K562 (cell line): Measurements from ENCODE around the gene ACBD3. TPM values are rescaled to one million over a fixed set of nuclear protein-coding genes. Genes with fewer than 3 reads are reported as not detected.

Experiments
- ATF6 ChIP-seq: sonication (generic); formaldehyde crosslinking; IDR thresholded peaks from 2 replicates; pipeline ENCODE4 v1.4.0; 2020; ENCODE audit warnings: mild to moderate bottlenecking, missing genetic modification reagents
- BCOR ChIP-seq: fragments of 450-650 bp; IDR thresholded peaks from 2 replicates; pipeline ENCODE4 v1.6.1; 2016
- DNMT1 ChIP-seq: fragments of 450-650 bp; IDR thresholded peaks from 2 replicates; pipeline ENCODE4 v1.6.1; 2016; ENCODE audit warnings: antibody characterized with exemption, mild to moderate bottlenecking
- ELF2 ChIP-seq: fragments of 250-450 bp; sonication (Bioruptor Pico); IDR thresholded peaks from 2 replicates; pipeline ENCODE4 v1.5.0; 2021; ENCODE audit warnings: mild to moderate bottlenecking
- ERF ChIP-seq: fragments of 450-650 bp; formaldehyde crosslinking; IDR thresholded peaks from 2 replicates; pipeline ENCODE4 v1.4.0; 2020; ENCODE audit warnings: mild to moderate bottlenecking, mixed read lengths
- HMG20B ChIP-seq: fragments of 250-450 bp; sonication (Bioruptor Pico); IDR thresholded peaks from 2 replicates; pipeline ENCODE4 v1.5.0; 2021; ENCODE audit warnings: mild to moderate bottlenecking
- HNRNPL ChIP-seq: fragments of 200-400 bp; formaldehyde crosslinking; IDR thresholded peaks from 2 replicates; pipeline ENCODE4 v1.6.1; 2017; ENCODE audit warnings: low read depth, mild to moderate bottlenecking, low read length
- HSF4 ChIP-seq: fragments of 250-450 bp; sonication (Bioruptor Pico); IDR thresholded peaks from 2 replicates; pipeline ENCODE4 v2.1.2; 2022; ENCODE audit warnings: mild to moderate bottlenecking, moderate library complexity, borderline replicate concordance
- IRF2 ChIP-seq: sonication (generic); formaldehyde crosslinking; IDR thresholded peaks from 2 replicates; pipeline ENCODE4 v1.8.1; 2022; ENCODE audit warnings: mild to moderate bottlenecking, missing genetic modification reagents
- MEIS2 ChIP-seq: fragments of 450-650 bp; IDR thresholded peaks from 2 replicates; pipeline ENCODE4 v1.6.1; 2014; ENCODE audit warnings: mild to moderate bottlenecking; ENCODE audit not compliant: partially characterized antibody
- ZFP36 ChIP-seq: fragments of 150-350 bp; IDR thresholded peaks from 2 replicates; pipeline ENCODE4 v1.6.1; 2018; ENCODE audit warnings: low read length, low read depth; ENCODE audit not compliant: partially characterized antibody
- ZNF444 ChIP-seq: fragments of 250-450 bp; sonication (Bioruptor Pico); IDR thresholded peaks from 2 replicates; pipeline ENCODE4 v1.4.0; 2020; ENCODE audit warnings: mild to moderate bottlenecking, moderate library complexity
- ZNF75A ChIP-seq: fragments of 450-650 bp; formaldehyde crosslinking; IDR thresholded peaks from 2 replicates; pipeline ENCODE4 v1.4.0; 2020; ENCODE audit warnings: mild to moderate bottlenecking
- polyA plus RNA-seq, 8 experiments: library from polyadenylated mRNA; depleted of rRNA in 4 of 8; stranded (reverse) in 5 of 8; unstranded in 3 of 8; fragments of >200 nt; fragmentation: Nextera tagmentation in 2 of 8; fragmentation: Illumina TruSeq in 1 of 8; extraction: Ambion mirVana in 2 of 8; extraction: Trizol in 1 of 8; gene quantifications; 2 replicates each; pipeline versions ENCODE4 v1.2.1 to v1.2.3, GENCODE V29; 2011 to 2014; ENCODE audit warnings: inconsistent platforms in 1 of 8, missing spikeins in 1 of 8
- total RNA-seq, 7 experiments: library from RNA; depleted of rRNA in 6 of 7; stranded (reverse); fragments of >200 nt in 6 of 7; fragmentation: Illumina TruSeq in 2 of 7; extraction: Trizol in 2 of 7; gene quantifications; 2 replicates each; pipeline versions ENCODE4 v1.2.1 to v1.2.3, GENCODE V29; 2011 to 2021; ENCODE audit warnings: low replicate concordance in 1 of 7
- TF ChIP-seq, protein P1 (sequence below): fragments of 450-650 bp; IDR thresholded peaks from 2 replicates; pipeline ENCODE4 v1.6.1; 2016; ENCODE audit warnings: low read depth
- TF ChIP-seq, protein P2 (sequence below): fragments of 450-650 bp; IDR thresholded peaks from 2 replicates; pipeline ENCODE4 v1.6.1; 2017; ENCODE audit warnings: antibody characterized with exemption, mild to moderate bottlenecking

ACBD3 gene
- total and polyA plus RNA-seq, 9 of the 15 experiments (the other 6 are each of a cell fraction or from before 2014, with no cell fraction given), result 11.1 to 36.7 (median 26.9) TPM

- TF ChIP-seq ZFP36 (no peak), ZNF444 (CRISPR knock-in tag) (no peak), ELF2 (CRISPR knock-in tag) (no peak), ZNF75A (CRISPR knock-in tag) (no peak), DNMT1 (no peak), HSF4 (CRISPR knock-in tag) (0 out of 2 replicates have a peak, but pooled peaks have one; percentile 6), ERF (CRISPR knock-in tag) (peak; percentile 87; the same call in 1 of the 2 replicates), BCOR (no peak), HMG20B (CRISPR knock-in tag) (no peak), IRF2 (CRISPR knock-in tag) (no peak), HNRNPL (no peak), ATF6 (CRISPR knock-in tag) (0 out of 2 replicates have a peak, but pooled peaks have one; percentile 31), MEIS2 (no peak)
- TF ChIP-seq, protein P1, sequence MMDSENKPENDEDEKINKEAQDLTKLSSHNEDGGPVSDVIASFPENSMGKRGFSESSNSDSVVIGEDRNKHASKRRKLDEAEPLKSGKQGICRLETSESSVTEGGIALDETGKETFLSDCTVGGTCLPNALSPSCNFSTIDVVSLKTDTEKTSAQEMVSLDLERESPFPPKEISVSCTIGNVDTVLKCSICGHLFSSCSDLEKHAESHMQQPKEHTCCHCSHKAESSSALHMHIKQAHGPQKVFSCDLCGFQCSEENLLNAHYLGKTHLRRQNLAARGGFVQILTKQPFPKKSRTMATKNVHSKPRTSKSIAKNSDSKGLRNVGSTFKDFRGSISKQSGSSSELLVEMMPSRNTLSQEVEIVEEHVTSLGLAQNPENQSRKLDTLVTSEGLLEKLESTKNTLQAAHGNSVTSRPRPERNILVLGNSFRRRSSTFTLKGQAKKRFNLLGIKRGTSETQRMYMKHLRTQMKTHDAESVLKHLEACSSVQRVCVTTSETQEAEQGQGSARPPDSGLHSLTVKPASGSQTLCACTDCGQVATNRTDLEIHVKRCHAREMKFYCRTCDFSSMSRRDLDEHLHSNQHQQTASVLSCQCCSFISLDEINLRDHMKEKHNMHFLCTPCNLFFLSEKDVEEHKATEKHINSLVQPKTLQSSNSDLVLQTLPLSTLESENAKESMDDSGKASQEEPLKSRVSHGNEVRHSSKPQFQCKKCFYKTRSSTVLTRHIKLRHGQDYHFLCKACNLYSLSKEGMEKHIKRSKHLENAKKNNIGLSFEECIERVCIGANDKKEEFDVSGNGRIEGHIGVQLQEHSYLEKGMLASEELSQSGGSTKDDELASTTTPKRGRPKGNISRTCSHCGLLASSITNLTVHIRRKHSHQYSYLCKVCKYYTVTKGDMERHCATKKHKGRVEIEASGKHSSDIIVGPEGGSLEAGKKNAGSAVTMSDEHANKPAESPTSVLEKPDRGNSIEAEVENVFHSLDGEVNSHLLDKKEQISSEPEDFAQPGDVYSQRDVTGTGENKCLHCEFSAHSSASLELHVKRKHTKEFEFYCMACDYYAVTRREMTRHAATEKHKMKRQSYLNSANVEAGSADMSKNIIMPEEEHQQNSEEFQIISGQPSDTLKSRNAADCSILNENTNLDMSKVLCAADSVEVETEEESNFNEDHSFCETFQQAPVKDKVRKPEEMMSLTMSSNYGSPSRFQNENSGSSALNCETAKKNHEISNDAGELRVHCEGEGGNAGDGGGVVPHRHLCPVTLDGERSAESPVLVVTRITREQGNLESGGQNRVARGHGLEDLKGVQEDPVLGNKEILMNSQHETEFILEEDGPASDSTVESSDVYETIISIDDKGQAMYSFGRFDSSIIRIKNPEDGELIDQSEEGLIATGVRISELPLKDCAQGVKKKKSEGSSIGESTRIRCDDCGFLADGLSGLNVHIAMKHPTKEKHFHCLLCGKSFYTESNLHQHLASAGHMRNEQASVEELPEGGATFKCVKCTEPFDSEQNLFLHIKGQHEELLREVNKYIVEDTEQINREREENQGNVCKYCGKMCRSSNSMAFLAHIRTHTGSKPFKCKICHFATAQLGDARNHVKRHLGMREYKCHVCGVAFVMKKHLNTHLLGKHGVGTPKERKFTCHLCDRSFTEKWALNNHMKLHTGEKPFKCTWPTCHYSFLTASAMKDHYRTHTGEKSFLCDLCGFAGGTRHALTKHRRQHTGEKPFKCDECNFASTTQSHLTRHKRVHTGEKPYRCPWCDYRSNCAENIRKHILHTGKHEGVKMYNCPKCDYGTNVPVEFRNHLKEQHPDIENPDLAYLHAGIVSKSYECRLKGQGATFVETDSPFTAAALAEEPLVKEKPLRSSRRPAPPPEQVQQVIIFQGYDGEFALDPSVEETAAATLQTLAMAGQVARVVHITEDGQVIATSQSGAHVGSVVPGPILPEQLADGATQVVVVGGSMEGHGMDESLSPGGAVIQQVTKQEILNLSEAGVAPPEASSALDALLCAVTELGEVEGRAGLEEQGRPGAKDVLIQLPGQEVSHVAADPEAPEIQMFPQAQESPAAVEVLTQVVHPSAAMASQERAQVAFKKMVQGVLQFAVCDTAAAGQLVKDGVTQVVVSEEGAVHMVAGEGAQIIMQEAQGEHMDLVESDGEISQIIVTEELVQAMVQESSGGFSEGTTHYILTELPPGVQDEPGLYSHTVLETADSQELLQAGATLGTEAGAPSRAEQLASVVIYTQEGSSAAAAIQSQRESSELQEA, result no peak
- TF ChIP-seq, protein P2, sequence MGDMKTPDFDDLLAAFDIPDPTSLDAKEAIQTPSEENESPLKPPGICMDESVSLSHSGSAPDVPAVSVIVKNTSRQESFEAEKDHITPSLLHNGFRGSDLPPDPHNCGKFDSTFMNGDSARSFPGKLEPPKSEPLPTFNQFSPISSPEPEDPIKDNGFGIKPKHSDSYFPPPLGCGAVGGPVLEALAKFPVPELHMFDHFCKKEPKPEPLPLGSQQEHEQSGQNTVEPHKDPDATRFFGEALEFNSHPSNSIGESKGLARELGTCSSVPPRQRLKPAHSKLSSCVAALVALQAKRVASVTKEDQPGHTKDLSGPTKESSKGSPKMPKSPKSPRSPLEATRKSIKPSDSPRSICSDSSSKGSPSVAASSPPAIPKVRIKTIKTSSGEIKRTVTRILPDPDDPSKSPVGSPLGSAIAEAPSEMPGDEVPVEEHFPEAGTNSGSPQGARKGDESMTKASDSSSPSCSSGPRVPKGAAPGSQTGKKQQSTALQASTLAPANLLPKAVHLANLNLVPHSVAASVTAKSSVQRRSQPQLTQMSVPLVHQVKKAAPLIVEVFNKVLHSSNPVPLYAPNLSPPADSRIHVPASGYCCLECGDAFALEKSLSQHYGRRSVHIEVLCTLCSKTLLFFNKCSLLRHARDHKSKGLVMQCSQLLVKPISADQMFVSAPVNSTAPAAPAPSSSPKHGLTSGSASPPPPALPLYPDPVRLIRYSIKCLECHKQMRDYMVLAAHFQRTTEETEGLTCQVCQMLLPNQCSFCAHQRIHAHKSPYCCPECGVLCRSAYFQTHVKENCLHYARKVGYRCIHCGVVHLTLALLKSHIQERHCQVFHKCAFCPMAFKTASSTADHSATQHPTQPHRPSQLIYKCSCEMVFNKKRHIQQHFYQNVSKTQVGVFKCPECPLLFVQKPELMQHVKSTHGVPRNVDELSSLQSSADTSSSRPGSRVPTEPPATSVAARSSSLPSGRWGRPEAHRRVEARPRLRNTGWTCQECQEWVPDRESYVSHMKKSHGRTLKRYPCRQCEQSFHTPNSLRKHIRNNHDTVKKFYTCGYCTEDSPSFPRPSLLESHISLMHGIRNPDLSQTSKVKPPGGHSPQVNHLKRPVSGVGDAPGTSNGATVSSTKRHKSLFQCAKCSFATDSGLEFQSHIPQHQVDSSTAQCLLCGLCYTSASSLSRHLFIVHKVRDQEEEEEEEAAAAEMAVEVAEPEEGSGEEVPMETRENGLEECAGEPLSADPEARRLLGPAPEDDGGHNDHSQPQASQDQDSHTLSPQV, result peak; percentile 26; the same call in 1 of the 2 replicates
Measured at GRCh38 chr1:226121049-226121586, 65.4 kb downstream of the ACBD3 start (continued).
